ENCODE measurements around the gene ZNHIT6.

GRCh38 chr1:85718678-85719340, 10.6 kb upstream of the ZNHIT6 start:
- TF ChIP-seq CTCF (IDR thresholded peaks at IDR 0.05) (no peak), POLR2AphosphoS5 (IDR thresholded peaks at IDR 0.05; ENCODE audit: insufficient read depth in 1 of 2, low read depth in 1 of 2) (no peak)

Data from vagina (tissue), 2 donors.